HepG2 (cell line): Measurements from ENCODE around the gene VCPKMT. TPM values are rescaled to one million over a fixed set of nuclear protein-coding genes. Genes with fewer than 3 reads are reported as not detected.
A peak's percentile ranks its signal among the peaks of the same experiment; 100 is the strongest.

Experiments
- CSRNP2 ChIP-seq: sonication (generic); formaldehyde crosslinking; conservative IDR thresholded peaks from 2 replicates; pipeline ENCODE4 v1.8.0; 2022; ENCODE audit warnings: low read depth, missing genetic modification reagents
- HNRNPLL ChIP-seq: fragments of 200-400 bp; formaldehyde crosslinking; IDR thresholded peaks from 2 replicates; pipeline ENCODE4 v1.6.1; 2017; ENCODE audit warnings: mild to moderate bottlenecking, low read depth, low read length; ENCODE audit not compliant: poor library complexity, severe bottlenecking
- KDM3A ChIP-seq: IDR thresholded peaks from 2 replicates; pipeline ENCODE4 v1.6.1; 2018; ENCODE audit warnings: low read depth, missing compliant biosample characterization
- SKIL ChIP-seq: sonication (generic); formaldehyde crosslinking; IDR thresholded peaks from 2 replicates; pipeline ENCODE4 v1.8.0; 2022; ENCODE audit warnings: missing genetic modification reagents, mild to moderate bottlenecking, moderate library complexity, borderline replicate concordance
- SMAD3 ChIP-seq: sonication (generic); formaldehyde crosslinking; IDR thresholded peaks from 2 replicates; pipeline ENCODE4 v1.4.0; 2020; ENCODE audit warnings: missing genetic modification reagents
- TEF ChIP-seq: sonication (generic); formaldehyde crosslinking; IDR thresholded peaks from 2 replicates; pipeline ENCODE4 v1.5.0; 2020; ENCODE audit warnings: missing genetic modification reagents
- TP53 ChIP-seq: sonication (generic); formaldehyde crosslinking; conservative IDR thresholded peaks from 2 replicates; pipeline ENCODE4 v1.4.0; 2020; ENCODE audit warnings: missing genetic modification reagents
- YEATS2 ChIP-seq: sonication (generic); formaldehyde crosslinking; IDR thresholded peaks from 2 replicates; pipeline ENCODE4 v1.4.0; 2020; ENCODE audit warnings: missing genetic modification reagents, borderline replicate concordance
- ZBTB49 ChIP-seq: sonication (generic); formaldehyde crosslinking; IDR thresholded peaks from 2 replicates; pipeline ENCODE4 v1.4.0; 2020; ENCODE audit warnings: missing genetic modification reagents, borderline replicate concordance
- ZBTB7B ChIP-seq: sonication (generic); formaldehyde crosslinking; IDR thresholded peaks from 2 replicates; pipeline ENCODE4 v1.4.0; 2020; ENCODE audit warnings: missing genetic modification reagents
- ZFP37 ChIP-seq: sonication (generic); formaldehyde crosslinking; IDR thresholded peaks from 2 replicates; pipeline ENCODE4 v1.4.0; 2020; ENCODE audit warnings: missing genetic modification reagents, borderline replicate concordance
- ZKSCAN8 ChIP-seq: IDR thresholded peaks from 2 replicates; pipeline ENCODE4 v1.6.1; 2016; ENCODE audit warnings: borderline replicate concordance, missing genetic modification reagents, missing compliant biosample characterization
- ZNF10 ChIP-seq: sonication (generic); formaldehyde crosslinking; IDR thresholded peaks from 2 replicates; pipeline ENCODE4 v1.4.0; 2020; ENCODE audit warnings: mild to moderate bottlenecking, low read depth, missing genetic modification reagents, borderline replicate concordance
- ZNF598 ChIP-seq: sonication (generic); formaldehyde crosslinking; IDR thresholded peaks from 2 replicates; pipeline ENCODE4 v1.5.1; 2020; ENCODE audit warnings: mild to moderate bottlenecking, missing genetic modification reagents, borderline replicate concordance
- ZSCAN21 ChIP-seq: sonication (generic); formaldehyde crosslinking; IDR thresholded peaks from 2 replicates; pipeline ENCODE4 v1.8.0; 2022; ENCODE audit warnings: mild to moderate bottlenecking, missing genetic modification reagents, moderate library complexity, borderline replicate concordance
- polyA plus RNA-seq, 8 experiments: library from polyadenylated mRNA; depleted of rRNA in 3 of 8; stranded (reverse) in 7 of 8; unstranded in 1 of 8; fragments of >200 nt; fragmentation: Illumina TruSeq in 4 of 8; extraction: Trizol in 4 of 8; gene quantifications; 2 replicates each; pipeline versions ENCODE4 v1.2.1 to v1.2.3, GENCODE V29; 2011 to 2016; ENCODE audit warnings: low read depth in 4 of 8, missing spikeins in 1 of 8, mixed read lengths in 1 of 8; ENCODE audit not compliant: insufficient read depth in 1 of 8
- total RNA-seq, 5 experiments: library from RNA; depleted of rRNA; stranded (reverse); fragments of >200 nt; fragmentation: Illumina TruSeq; extraction: Trizol; gene quantifications; 2 replicates each; pipeline ENCODE4 v1.2.3, GENCODE V29; 2016; ENCODE audit warnings: low read depth in 1 of 5
- TF ChIP-seq, protein P1 (sequence below): sonication (generic); formaldehyde crosslinking; IDR thresholded peaks from 2 replicates; pipeline ENCODE4 v1.4.0; 2020; ENCODE audit warnings: missing genetic modification reagents; ENCODE audit errors: not compliant biosample characterization
- TF ChIP-seq, protein P2 (sequence below): sonication (generic); formaldehyde crosslinking; IDR thresholded peaks from 2 replicates; pipeline ENCODE4 v1.5.0; 2020; ENCODE audit warnings: missing genetic modification reagents

VCPKMT gene
- total and polyA plus RNA-seq, 2 of the 13 experiments (the other 11 are each of a cell fraction or from before 2014, with no cell fraction given): 3.9 to 5.4 TPM

DNA sequence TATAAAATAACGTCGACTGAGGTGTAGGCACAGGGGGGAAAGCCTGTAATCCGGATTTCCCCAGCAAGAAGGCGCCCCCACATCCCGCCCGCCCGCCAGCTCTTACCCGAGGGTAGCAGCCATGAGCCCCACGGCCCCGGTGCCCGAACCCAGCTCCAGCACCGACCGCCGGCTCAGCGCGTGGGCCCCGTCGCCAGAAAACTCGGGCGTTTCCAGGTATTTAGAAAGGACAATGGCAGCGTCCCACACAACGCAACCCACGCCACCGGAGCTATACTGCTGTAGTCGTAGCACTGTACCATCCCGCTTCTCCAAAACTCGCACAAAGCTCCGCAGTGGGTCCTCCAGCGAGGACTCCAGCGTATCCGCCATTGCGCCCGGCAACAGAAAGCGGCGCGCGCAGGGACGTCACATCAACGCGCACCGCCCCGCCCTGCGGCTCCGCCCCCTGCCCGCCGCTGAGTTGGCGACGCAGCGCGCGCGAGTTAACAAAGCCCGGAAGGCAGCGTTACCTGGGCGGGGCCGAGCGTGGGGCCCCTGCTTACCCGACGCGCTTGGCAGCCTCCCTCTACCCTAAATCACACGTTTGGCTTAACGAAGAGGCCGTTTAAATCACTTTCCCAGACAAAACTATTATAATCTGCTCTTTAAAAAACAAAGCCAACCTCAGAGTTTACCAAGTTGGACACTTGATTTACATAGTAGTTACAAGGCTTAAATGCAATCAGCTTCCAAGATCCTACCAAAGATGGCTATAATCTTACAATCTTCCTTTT, at the start of gene VCPKMT (continued):
- TF ChIP-seq, protein P1, sequence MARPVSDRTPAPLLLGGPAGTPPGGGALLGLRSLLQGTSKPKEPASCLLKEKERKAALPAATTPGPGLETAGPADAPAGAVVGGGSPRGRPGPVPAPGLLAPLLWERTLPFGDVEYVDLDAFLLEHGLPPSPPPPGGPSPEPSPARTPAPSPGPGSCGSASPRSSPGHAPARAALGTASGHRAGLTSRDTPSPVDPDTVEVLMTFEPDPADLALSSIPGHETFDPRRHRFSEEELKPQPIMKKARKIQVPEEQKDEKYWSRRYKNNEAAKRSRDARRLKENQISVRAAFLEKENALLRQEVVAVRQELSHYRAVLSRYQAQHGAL: no peak
- TF ChIP-seq ZNF10 (CRISPR knock-in tag): no peak
- TF ChIP-seq ZNF598 (CRISPR knock-in tag): peak; percentile 71; the same call in 1 of the 2 replicates
- TF ChIP-seq HNRNPLL: peak; percentile 93
- peak; percentile 94 for TF ChIP-seq YEATS2 (CRISPR knock-in tag)
- TF ChIP-seq, protein P2, sequence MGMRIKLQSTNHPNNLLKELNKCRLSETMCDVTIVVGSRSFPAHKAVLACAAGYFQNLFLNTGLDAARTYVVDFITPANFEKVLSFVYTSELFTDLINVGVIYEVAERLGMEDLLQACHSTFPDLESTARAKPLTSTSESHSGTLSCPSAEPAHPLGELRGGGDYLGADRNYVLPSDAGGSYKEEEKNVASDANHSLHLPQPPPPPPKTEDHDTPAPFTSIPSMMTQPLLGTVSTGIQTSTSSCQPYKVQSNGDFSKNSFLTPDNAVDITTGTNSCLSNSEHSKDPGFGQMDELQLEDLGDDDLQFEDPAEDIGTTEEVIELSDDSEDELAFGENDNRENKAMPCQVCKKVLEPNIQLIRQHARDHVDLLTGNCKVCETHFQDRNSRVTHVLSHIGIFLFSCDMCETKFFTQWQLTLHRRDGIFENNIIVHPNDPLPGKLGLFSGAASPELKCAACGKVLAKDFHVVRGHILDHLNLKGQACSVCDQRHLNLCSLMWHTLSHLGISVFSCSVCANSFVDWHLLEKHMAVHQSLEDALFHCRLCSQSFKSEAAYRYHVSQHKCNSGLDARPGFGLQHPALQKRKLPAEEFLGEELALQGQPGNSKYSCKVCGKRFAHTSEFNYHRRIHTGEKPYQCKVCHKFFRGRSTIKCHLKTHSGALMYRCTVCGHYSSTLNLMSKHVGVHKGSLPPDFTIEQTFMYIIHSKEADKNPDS (CRISPR knock-in tag): no peak
- TF ChIP-seq CSRNP2 (CRISPR knock-in tag): no peak
- no peak for TF ChIP-seq TP53 (CRISPR knock-in tag)
- TF ChIP-seq ZBTB7B (CRISPR knock-in tag): no peak
- no peak for TF ChIP-seq ZBTB49
- peak; percentile 83; the same call in 1 of the 2 replicates for TF ChIP-seq KDM3A (CRISPR knock-in tag)
- TF ChIP-seq ZSCAN21: peak; percentile 73; the same call in 1 of the 2 replicates
- TF ChIP-seq TEF (CRISPR knock-in tag): no peak
- peak; percentile 79; the same call in 1 of the 2 replicates for TF ChIP-seq SMAD3 (CRISPR knock-in tag)
- 0 out of 2 replicates have a peak, but pooled peaks have one; percentile 26 for TF ChIP-seq ZKSCAN8
- no peak; the same call in 1 of the 2 replicates for TF ChIP-seq SKIL
- no peak for TF ChIP-seq ZFP37 (CRISPR knock-in tag)
